ENCODE results near the gene MSH6. TPM values are rescaled to one million over a fixed set of nuclear protein-coding genes. Genes with fewer than 3 reads are reported as not detected.
A peak's percentile ranks its signal among the peaks of the same experiment; 100 is the strongest.

The MSH6 gene
- total and polyA plus RNA-seq, 2 of the 13 experiments (the other 11 are each of a cell fraction or from before 2014, with no cell fraction given), result 20.8 to 113 TPM

- TF ChIP-seq SRY (CRISPR knock-in tag; IDR thresholded peaks at IDR 0.05) (peak; percentile 95; the same call in 1 of the 2 replicates), ZNF782 (CRISPR knock-in tag; IDR thresholded peaks at IDR 0.05; ENCODE audit: borderline replicate concordance) (no peak), BRF2 (CRISPR knock-in tag; IDR thresholded peaks at IDR 0.05) (peak; percentile 97), HNRNPH1 (optimal IDR thresholded peaks at IDR 0.05; ENCODE audit: low read depth, low read length) (no peak), ZNF574 (CRISPR knock-in tag; IDR thresholded peaks at IDR 0.05) (peak; percentile 79; the same call in 1 of the 2 replicates), YY1 (IDR thresholded peaks at IDR 0.05; ENCODE audit: insufficient read depth, insufficient replicate concordance, low read depth, low read length) (peak; percentile 65), ZNF691 (CRISPR knock-in tag; IDR thresholded peaks at IDR 0.05; ENCODE audit: borderline replicate concordance, low read depth) (no peak; the same call in 1 of the 2 replicates), CENPBD1 (CRISPR knock-in tag; IDR thresholded peaks at IDR 0.05; ENCODE audit: borderline replicate concordance, low read depth) (peak; percentile 9; the same call in 1 of the 2 replicates), BCL3 (CRISPR knock-in tag; IDR thresholded peaks at IDR 0.05) (peak; percentile 89), MTF1 (CRISPR knock-in tag; IDR thresholded peaks at IDR 0.05) (peak; percentile 73; the same call in 1 of the 2 replicates), NFRKB (IDR thresholded peaks at IDR 0.05) (no peak), PHF5A (CRISPR knock-in tag; IDR thresholded peaks at IDR 0.05; ENCODE audit: low read depth, unreplicated experiment) (peak; percentile 76), NR2F1 (CRISPR knock-in tag; IDR thresholded peaks at IDR 0.05) (no peak; a peak in 1 of 4 replicates), SRSF1 (optimal IDR thresholded peaks at IDR 0.05; ENCODE audit: low read depth, low read length) (peak; percentile 80), HMGA1 (CRISPR knock-in tag; conservative IDR thresholded peaks at IDR 0.05) (no peak), ZNF678 (CRISPR knock-in tag; IDR thresholded peaks at IDR 0.05) (no peak), ZNF432 (CRISPR knock-in tag; IDR thresholded peaks at IDR 0.05; ENCODE audit: borderline replicate concordance) (no peak), PRDM4 (CRISPR knock-in tag; IDR thresholded peaks at IDR 0.05; ENCODE audit: borderline replicate concordance) (0 out of 2 replicates have a peak, but pooled peaks have one; percentile 77), ZNF510 (CRISPR knock-in tag; IDR thresholded peaks at IDR 0.05; ENCODE audit: low read depth) (no peak; the same call in 1 of the 2 replicates)
Observed at GRCh38 chr2:47782671-47783485, at the start of gene MSH6 (continued).
